OCI-LY7 (cell line): Measurements from ENCODE around the gene MAD2L2.

ENCODE experiments used
- CTCF ChIP-seq: fragments of 200-600 bp; sonication (generic); conservative IDR thresholded peaks from 2 replicates; pipeline ENCODE4 v1.5.1; 2014; ENCODE audit warnings: mild to moderate bottlenecking, antibody characterized with exemption, low read length, moderate library complexity, mixed read lengths
- EZH2phosphoT487 ChIP-seq: fragments of 200-600 bp; sonication (generic); IDR thresholded peaks from 2 replicates; pipeline ENCODE4 v1.6.1; 2018; ENCODE audit warnings: low read depth, borderline replicate concordance, mild to moderate bottlenecking, mixed run types, antibody characterized with exemption, low read length, moderate library complexity, mixed read lengths

GRCh38 chr1:11648732-11649158 is 32.2 kb downstream of the MAD2L2 start:
- no peak for TF ChIP-seq CTCF
- no peak for TF ChIP-seq EZH2phosphoT487
